ENCODE data around the gene RPS6KA2.

Gene RPS6KA2

DNA sequence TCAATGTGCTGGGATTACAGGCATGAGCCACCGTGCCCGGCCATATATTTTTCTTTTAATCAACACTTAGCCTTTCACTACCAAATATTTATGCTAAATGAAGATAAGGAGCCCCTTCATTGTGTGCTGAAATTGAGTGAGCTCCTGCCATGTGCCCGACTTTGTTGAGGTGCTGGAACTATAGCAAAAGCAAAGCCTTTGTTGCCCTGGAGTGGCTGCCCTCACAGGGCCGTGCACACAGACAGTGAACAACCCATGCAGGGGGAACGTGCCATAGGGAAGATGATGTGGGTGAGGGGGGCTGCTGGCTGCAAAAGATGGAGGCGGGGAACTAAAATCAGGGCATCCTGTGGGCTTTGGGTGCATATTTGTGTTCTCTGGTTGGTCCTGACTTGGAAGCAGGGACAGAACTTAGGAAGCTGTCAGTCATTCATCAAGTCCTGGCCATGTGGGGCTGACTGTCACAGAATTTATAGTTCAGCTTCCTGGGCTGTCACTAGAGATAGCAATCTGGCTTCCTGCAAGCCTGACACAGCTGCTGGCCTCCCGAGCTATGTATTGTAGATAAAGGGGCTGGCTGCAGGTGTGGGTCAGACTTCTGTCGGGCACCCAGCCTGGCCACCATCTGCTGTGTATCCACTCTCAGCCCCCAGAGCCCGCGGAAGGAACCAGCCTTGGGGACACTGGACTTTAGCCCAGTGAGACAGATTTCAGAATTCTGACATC, 187.5 kb downstream of the RPS6KA2 start:
- DNase-seq = no peak

GRCh38 chr6:166438211-166438861, 188.7 kb downstream of the RPS6KA2 start:
- no peak for DNase-seq

- no peak for DNase-seq
These were observed 189.4 kb downstream of the RPS6KA2 start for GRCh38 chr6:166437661-166438060.

GRCh38 chr6:166436195-166437139, 190.6 kb downstream of the RPS6KA2 start:
- no peak for DNase-seq

DNA sequence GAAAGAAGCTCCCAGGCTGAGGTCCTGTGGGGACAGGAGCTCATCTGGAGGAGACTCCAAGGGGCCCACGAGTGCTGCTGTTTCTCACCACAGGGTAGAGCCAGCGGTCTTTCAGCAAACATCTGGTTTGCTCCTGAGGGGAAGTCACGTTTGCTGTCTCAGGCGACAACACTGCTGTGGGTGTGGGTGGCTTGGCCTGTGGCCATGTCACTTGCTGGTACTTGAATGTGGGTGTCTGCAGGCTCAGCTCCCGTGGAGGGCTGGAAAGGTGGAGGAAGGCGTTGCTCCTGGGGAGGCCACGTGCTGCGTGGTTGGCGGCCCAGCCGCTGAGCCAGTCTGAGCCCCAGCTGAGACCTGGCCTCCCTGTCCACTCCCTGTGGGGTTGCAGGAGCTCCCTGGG, 191.5 kb downstream of the RPS6KA2 start:
- DNase-seq = no peak

GRCh38 chr6:166434336-166434735, 192.7 kb downstream of the RPS6KA2 start:
- DNase-seq = no peak

- DNase-seq = no peak
These were observed 194.0 kb downstream of the RPS6KA2 start for GRCh38 chr6:166433096-166433495.

DNA sequence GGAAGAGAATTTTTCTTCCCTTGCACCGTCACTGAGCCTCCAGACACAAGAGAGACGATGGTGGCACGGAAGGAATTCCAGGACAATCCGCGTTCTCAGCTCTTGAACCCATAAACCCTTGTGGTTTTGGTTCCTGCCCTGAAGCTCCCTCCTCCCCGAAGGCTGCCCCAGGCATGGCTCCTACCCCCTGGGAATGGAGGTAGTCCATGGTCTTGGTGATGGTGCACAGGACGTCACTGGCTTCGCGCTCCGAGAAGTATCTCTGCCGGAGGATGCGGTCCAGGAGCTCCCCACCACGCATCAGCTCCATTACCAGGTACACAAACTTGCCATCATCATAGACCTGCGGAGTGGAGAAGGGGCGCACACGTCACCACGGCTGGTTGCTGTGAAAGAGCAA, 196.8 kb downstream of the RPS6KA2 start:
- no peak for DNase-seq

- no peak for DNase-seq
These were observed 202.6 kb downstream of the RPS6KA2 start for GRCh38 chr6:166424431-166424830.

DNA sequence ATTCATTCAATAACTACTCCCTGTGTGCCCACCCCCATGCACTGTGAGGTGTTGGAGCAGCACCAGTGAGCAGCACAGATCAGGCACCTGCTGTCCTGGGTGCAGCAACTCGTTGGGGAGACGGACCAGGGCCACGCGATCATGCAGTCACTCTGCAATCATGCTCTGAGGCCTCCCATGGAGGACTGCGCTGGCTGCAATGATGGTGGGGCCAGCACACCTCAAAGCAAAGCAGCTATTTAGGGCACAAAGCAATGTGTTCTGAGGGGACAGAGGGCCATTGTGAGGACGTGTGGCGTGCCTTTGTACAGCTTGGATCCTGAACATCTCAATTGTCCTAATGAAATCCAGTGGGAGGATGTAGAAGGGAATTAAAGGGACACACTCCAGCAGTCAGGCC, 203.3 kb downstream of the RPS6KA2 start:
- no peak for DNase-seq

DNA sequence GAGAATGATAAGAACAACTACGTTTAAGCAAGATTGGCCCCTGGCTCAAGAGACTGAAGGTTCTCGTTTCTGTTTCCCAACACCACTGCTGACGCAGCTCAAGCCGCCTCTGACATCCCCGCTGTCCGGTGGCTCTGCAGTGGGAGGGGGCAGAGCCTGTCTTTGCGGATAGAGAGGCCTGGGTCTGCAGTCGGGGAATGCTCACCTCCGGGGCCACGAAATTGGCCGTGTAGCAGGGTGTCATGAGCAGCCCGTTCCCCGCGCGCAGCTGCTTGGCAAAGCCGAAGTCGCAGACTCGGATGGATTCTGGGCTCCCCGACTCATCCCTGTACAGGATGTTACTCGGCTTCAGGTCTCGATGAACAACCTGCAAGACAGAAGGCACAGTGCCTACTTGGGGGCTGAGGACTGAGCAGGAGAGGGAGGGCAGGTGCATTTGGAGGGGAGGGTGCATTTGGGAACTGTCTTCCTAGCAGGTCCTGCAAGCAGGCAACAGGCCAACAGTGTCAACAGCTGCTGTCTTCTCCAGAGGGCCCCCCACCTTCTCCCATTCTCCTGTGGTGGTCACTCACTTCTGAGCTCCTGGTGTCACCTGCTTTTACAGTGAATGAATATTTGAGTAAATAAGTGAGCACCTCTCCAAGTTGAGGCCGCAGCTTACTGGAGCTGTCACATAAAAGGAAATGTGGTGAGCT, 203.9 kb downstream of the RPS6KA2 start:
- DNase-seq = peak in 1 of 3 experiments; percentile 24

DNA sequence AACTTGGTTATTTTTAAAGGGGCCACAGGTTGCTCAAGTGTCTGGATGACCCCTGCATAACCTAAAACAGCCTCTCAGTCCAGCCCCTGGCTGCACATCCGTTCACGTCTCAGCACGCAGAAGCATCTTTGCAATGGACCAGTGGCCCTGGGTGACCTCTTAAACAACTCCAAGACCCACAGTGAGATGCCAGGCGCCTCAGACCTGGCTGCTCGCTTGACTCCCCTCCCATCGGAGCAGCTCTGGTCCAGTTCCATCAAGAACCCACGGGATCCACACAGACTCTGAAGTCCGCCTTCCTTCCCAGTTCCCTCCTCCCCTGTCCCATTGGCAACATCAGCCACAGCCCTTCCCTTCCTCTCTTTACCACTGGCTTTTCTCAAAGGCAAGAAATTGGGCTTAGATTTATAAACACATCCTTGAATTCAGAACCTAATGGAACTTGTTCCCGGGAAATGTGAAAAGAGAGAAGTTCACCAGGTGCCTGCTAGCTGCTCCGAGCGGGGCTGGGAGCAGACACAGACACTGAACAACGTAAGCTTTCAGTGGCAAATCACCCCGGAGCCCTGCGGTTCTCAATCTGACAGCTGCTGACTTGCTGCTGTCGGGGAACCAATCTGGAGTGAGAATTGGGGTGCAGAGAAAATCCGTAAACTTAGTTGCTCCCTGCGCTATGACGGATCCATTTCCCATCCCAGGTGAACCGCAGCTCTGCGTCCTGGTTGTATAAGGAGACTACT, 204.7 kb downstream of the RPS6KA2 start:
- DNase-seq = no peak

- DNase-seq = no peak
These were observed 206.7 kb downstream of the RPS6KA2 start for GRCh38 chr6:166420351-166420750.

DNA sequence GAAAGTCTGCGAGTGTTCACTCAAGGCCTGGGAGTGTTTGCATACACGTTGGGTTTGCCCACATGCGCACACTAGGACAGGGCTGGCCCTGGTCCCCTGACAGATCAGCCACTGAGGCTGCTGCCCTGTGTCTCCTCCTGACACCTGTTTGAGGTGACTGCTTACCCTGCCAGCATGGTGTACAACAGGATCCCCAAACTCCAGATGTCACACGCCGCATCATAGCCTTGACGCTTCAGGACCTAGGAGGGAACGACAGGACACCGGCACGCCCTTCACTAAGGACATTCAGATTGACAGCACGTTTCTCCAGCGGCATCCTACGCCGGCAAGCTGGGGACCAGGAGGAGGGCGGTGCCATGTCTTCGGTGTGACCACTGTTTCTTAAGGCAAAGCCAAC, 207.3 kb downstream of the RPS6KA2 start:
- no peak for DNase-seq

DNA sequence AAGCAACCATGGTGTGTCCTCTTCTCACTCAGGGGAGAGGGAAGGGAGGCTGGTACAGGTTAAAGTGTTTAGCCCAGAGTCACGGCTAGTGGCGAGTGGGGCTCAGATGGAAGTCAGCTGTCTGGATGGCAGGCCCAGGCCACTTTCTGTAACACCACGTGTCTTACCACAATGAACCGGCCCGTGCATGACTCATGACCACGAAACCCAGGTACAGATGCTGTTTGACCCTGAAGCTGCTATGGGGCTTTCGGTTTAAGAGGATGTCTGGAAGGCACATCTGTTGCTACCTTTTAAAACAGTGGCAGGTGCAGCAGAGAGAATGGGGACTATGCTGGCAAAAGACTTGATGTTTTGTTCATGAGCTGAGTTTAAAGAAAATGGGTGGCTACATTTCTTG, 207.8 kb downstream of the RPS6KA2 start:
- no peak for DNase-seq

DNA sequence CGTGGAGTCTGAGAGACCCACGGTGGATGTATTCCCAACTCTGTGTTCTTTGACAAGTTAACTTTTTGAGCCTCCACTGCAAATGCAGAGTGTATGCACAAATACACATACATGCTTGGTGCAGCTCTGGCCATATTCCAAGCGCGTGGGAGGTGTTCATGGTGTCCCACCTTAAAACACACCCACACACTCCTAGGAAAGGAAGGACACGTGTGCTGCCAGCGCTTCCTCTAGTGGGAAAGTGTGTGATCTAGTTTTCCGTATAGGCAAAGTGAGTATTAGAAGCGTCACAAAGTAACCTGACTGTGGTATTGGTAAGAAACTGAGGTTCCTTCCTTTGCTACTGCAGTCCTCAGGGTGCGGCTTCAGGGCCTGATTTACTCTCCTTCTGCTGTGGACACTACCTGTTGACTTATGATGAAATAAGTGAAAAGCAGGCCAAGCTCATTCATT, 208.3 kb downstream of the RPS6KA2 start:
- no peak for DNase-seq

- DNase-seq = no peak
These were observed 209.8 kb downstream of the RPS6KA2 start for GRCh38 chr6:166417285-166417691.

DNA sequence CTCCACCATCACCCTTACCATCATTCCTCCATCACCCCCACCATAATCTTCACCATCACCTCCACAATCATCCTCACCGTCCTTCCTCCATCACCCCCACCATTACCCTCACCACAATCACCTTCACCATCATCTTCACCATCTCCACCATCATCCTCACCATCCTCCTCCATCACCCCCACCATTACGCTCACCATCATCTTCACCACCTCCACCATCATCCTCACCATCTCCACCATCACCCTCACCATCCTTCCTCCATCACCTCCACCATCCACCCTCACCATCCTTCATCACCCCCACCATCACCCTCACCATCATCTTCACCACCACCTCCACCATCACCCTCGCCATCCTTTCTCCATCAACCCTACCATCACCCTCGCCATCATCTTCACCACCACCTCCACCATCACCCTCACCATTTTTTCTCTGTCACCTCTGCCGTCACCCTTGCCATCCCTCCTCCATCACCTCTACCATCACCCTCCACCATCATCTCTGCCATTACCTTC, 211.2 kb downstream of the RPS6KA2 start:
- DNase-seq = no peak

- DNase-seq = no peak
These were observed 211.7 kb downstream of the RPS6KA2 start for GRCh38 chr6:166415306-166415705.

DNA sequence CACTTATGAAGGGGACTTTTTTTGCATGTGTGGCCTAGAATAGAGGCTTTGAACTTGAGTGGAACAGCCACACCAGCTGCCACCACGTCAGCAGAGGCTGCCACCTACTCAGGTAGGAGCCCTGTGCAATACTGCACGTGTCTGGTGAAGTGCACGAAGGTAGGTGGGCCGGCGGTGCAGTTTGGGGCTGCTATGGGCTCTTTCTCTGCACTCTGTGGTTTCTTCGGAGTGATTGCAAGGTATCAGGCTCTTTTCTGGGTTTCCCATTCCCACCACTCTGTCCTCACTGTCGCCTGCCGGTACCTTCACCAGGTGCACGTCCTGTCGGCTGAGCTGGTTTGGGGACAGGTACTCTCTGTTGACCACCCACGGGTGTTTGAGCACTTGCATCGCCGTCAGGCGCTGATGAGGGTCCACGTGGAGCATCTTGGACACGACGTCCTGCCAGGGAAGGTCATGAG, 213.5 kb downstream of the RPS6KA2 start:
- DNase-seq = no peak

- DNase-seq = no peak
These were observed 214.1 kb downstream of the RPS6KA2 start for GRCh38 chr6:166412911-166413384.

Data from NCI-H1417 (cell line).